K562 (cell line): Measurements from ENCODE around the gene MAP1LC3B. TPM values are rescaled to one million over a fixed set of nuclear protein-coding genes. Genes with fewer than 3 reads are reported as not detected.

Experiments used
- ATAC-seq: fragments of 200-7000 bp; cut with Tn5 transposase; 3 replicates; pipeline ENCODE4 v1.9.1; 2020; ENCODE audit warnings: moderate library complexity
- BruUV-seq: library from RNA; stranded (reverse); fragments of 400-500 nt; replicated peaks from 2 replicates; lab custom pipeline; 2021; lab: Mats Ljungman, UMichigan
- CTCF ChIA-PET: fragments of 300-600 bp; formaldehyde crosslinking; extraction: SDS; loops from one replicate; lab custom pipeline; 2021; ENCODE audit warnings: low intra/inter-chr PET ratio; lab: Yijun Ruan, JAX
- POLR2A ChIA-PET: fragments of 300-600, 350-650 bp; sonication (Branson Sonifier 250); formaldehyde crosslinking; extraction: SDS; loops from one replicate; lab custom pipeline; 2021; ENCODE audit warnings: antibody characterized with exemption, inconsistent platforms; lab: Yijun Ruan, JAX
- DNase-seq, 4 experiments: peaks; one replicate each; pipeline versions ENCODE4 v3.0.0 to v3.0.0-alpha.2; 2011 to 2018; ENCODE audit warnings: low spot score in 3 of 4, mixed read lengths in 3 of 4; ENCODE audit errors: extremely low read depth in 1 of 4
- FAIRE-seq: peaks from 2 replicates; lab custom pipeline; 2011; peaks lifted over from hg19 to GRCh38; lab: Jason Lieb, UNC
- H2AFZ ChIP-seq: 2 replicates; pipeline ENCODE4 v1.6.0; 2011; ENCODE audit warnings: low read depth, low read length, control low read depth, inconsistent platforms
- H3K27ac ChIP-seq: fragments of 200-600 bp; 3 replicates; pipeline ENCODE4 v1.8.0; 2011; ENCODE audit warnings: low read depth, mild to moderate bottlenecking, control low read depth, inconsistent platforms, low read length, moderate library complexity, mixed read lengths; ENCODE audit errors: extremely low read depth
- H3K27me3 ChIP-seq, 2 experiments: fragments of 300-600 bp in 1 of 2; 2 replicates in 1 of 2; 3 replicates in 1 of 2; pipeline versions ENCODE4 v1.6.0 to v1.8.0; 2011; ENCODE audit warnings: inconsistent platforms in 2 of 2, low read length in 2 of 2, mild to moderate bottlenecking in 1 of 2, mixed read lengths in 1 of 2, moderate library complexity in 1 of 2; ENCODE audit not compliant: control insufficient read depth in 2 of 2, insufficient read depth in 2 of 2
- H3K36me3 ChIP-seq: fragments of 300-600 bp; 3 replicates; pipeline ENCODE4 v1.8.0; 2011; ENCODE audit warnings: mild to moderate bottlenecking, low read length, inconsistent platforms; ENCODE audit not compliant: control insufficient read depth, insufficient read depth
- H3K4me1 ChIP-seq, 2 experiments: fragments of 200-600 bp in 1 of 2; replicated peaks in 1 of 2; 2 replicates in 1 of 2; 3 replicates in 1 of 2; pipeline versions ENCODE4 v1.5.1 to v1.8.0; 2011; ENCODE audit warnings: inconsistent platforms in 2 of 2, low read length in 2 of 2, mild to moderate bottlenecking in 1 of 2, mixed read lengths in 1 of 2, moderate library complexity in 1 of 2; ENCODE audit not compliant: control insufficient read depth in 2 of 2, insufficient read depth in 2 of 2
- H3K4me2 ChIP-seq: 2 replicates; pipeline ENCODE4 v1.6.1; 2011; ENCODE audit warnings: low read length, control low read depth, inconsistent platforms, mixed read lengths; ENCODE audit not compliant: insufficient read depth
- H3K4me3 ChIP-seq: fragments of 200-600 bp; sonication (generic), shearing (Covaris generic); 2 replicates; pipeline ENCODE4 v1.5.1; 2016; ENCODE audit warnings: control low read depth, inconsistent platforms
- H3K79me2 ChIP-seq: fragments of 200-600 bp; 3 replicates; pipeline ENCODE4 v1.8.0; 2011; ENCODE audit warnings: low read length, inconsistent platforms; ENCODE audit not compliant: control insufficient read depth, insufficient read depth
- H3K9ac ChIP-seq, 2 experiments: 2 replicates each; pipeline versions ENCODE4 v1.6.0 to v1.6.1; 2011; ENCODE audit warnings: low read depth in 2 of 2, low read length in 2 of 2, control low read depth in 1 of 2, inconsistent platforms in 1 of 2, mild to moderate bottlenecking in 1 of 2, mixed read lengths in 1 of 2; ENCODE audit not compliant: insufficient read depth in 1 of 2
- H3K9me1 ChIP-seq: one replicate; pipeline ENCODE4 v1.6.0; 2011; ENCODE audit warnings: inconsistent platforms, mild to moderate bottlenecking, low read length, moderate library complexity; ENCODE audit not compliant: control insufficient read depth, insufficient read depth
- H3K9me3 ChIP-seq: replicated peaks from 2 replicates; pipeline ENCODE4 v1.5.1; 2011; ENCODE audit warnings: low read depth, low read length, inconsistent platforms; ENCODE audit not compliant: control insufficient read depth, insufficient read depth
- H4K20me1 ChIP-seq: replicated peaks from 2 replicates; pipeline ENCODE4 v1.6.1; 2011; ENCODE audit warnings: low read length, inconsistent platforms, mixed read lengths; ENCODE audit not compliant: control insufficient read depth, insufficient read depth
- EZH2 ChIP-seq: IDR thresholded peaks from 2 replicates; pipeline ENCODE4 v1.6.1; 2012; ENCODE audit warnings: low read depth, mild to moderate bottlenecking, inconsistent platforms, low read length, borderline replicate concordance
- HCFC1 ChIP-seq: IDR thresholded peaks from 2 replicates; pipeline ENCODE4 v1.6.1; 2012; ENCODE audit warnings: low read depth, low read length, improper control_type of control experiment
- HMG20A ChIP-seq: fragments of 450-650 bp; formaldehyde crosslinking; conservative IDR thresholded peaks from 2 replicates; pipeline ENCODE4 v1.4.0; 2020; ENCODE audit warnings: mild to moderate bottlenecking, mixed read lengths
- NCOA4 ChIP-seq: fragments of 450-650 bp; IDR thresholded peaks from 2 replicates; pipeline ENCODE4 v1.6.1; 2018; ENCODE audit warnings: mild to moderate bottlenecking; ENCODE audit not compliant: partially characterized antibody
- SIN3A ChIP-seq, 2 experiments: fragments of 150-350 bp in 1 of 2; IDR thresholded peaks; 2 replicates each; pipeline ENCODE4 v1.6.1; 2011 to 2016; ENCODE audit warnings: borderline replicate concordance in 2 of 2, low read depth in 2 of 2, low read length in 2 of 2, mild to moderate bottlenecking in 2 of 2, moderate library complexity in 2 of 2; ENCODE audit not compliant: control insufficient read depth in 1 of 2
- ZNF354B ChIP-seq: fragments of 250-450 bp; sonication (Bioruptor Pico); IDR thresholded peaks from 2 replicates; pipeline ENCODE4 v1.4.0; 2020
- ZNF408 ChIP-seq: fragments of 250-450 bp; sonication (Bioruptor Pico); IDR thresholded peaks from 2 replicates; pipeline ENCODE4 v1.4.0; 2020; ENCODE audit warnings: low read depth, mild to moderate bottlenecking, moderate library complexity
- ZSCAN32 ChIP-seq: fragments of 450-650 bp; formaldehyde crosslinking; IDR thresholded peaks from 2 replicates; pipeline ENCODE4 v1.4.0; 2020; ENCODE audit warnings: mild to moderate bottlenecking, moderate library complexity
- WGBS: fragments of 100-300 bp; shearing (Covaris generic); methylation state at CpG from one replicate; pipeline ENCODE4 v1.1.6; 2016; ENCODE audit warnings: low coverage, mixed read lengths; ENCODE audit not compliant: insufficient coverage; ENCODE audit errors: missing lambda C conversion rate; 5-methylcytosine and 5-hydroxymethylcytosine counted together
- in situ Hi-C: fragments of 300-500 bp; cut with MboI; formaldehyde crosslinking; loops from 4 replicates; pipeline ENCODE4 v1.15.0; 2018; ENCODE audit warnings: inconsistent platforms, mixed read lengths
- intact Hi-C: fragments of 100-400 bp; cut with micrococcal nuclease; formaldehyde crosslinking; loops from 2 replicates; pipeline ENCODE4 v1.14.2; 2022
- polyA plus RNA-seq, 8 experiments: library from polyadenylated mRNA; depleted of rRNA in 4 of 8; stranded (reverse) in 5 of 8; unstranded in 3 of 8; fragments of >200 nt; fragmentation: Nextera tagmentation in 2 of 8; fragmentation: Illumina TruSeq in 1 of 8; extraction: Ambion mirVana in 2 of 8; extraction: Trizol in 1 of 8; gene quantifications; 2 replicates each; pipeline versions ENCODE4 v1.2.1 to v1.2.3, GENCODE V29; 2011 to 2014; ENCODE audit warnings: inconsistent platforms in 1 of 8, missing spikeins in 1 of 8
- total RNA-seq, 7 experiments: library from RNA; depleted of rRNA in 6 of 7; stranded (reverse); fragments of >200 nt in 6 of 7; fragmentation: Illumina TruSeq in 2 of 7; extraction: Trizol in 2 of 7; gene quantifications; 2 replicates each; pipeline versions ENCODE4 v1.2.1 to v1.2.3, GENCODE V29; 2011 to 2021; ENCODE audit warnings: low replicate concordance in 1 of 7
- TF ChIP-seq, protein P1 (sequence below): fragments of 250-450 bp; sonication (Bioruptor Pico); IDR thresholded peaks from 2 replicates; pipeline ENCODE4 v1.5.0; 2020; ENCODE audit warnings: mild to moderate bottlenecking
- TF ChIP-seq, protein P2 (sequence below): fragments of 250-450 bp; sonication (Bioruptor Pico); IDR thresholded peaks from 2 replicates; pipeline ENCODE4 v1.8.0; 2022; ENCODE audit warnings: moderate library complexity, mild to moderate bottlenecking, inconsistent platforms

MAP1LC3B gene
- total and polyA plus RNA-seq, 9 of the 15 experiments (the other 6 are each of a cell fraction or from before 2014, with no cell fraction given): 16.0 to 81.5 (median 36.7) TPM

DNA sequence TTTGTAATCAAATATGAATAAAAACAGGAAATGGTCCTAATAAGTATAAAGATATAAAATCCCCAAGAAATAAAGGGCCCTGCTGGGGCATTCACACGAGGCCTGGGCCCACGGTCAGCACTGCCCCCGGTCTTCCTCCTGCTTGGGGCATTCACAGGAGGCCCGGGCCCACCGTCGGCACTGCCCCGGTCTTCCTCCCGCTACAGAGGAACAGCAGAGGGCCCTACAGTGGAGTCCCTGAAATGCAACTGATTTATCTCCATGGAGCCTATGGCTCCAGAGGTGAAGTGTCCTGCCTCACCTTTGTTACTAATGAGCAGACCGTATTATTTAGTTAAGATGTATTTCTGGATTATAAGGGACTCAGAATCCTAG is 46.5 kb downstream of the MAP1LC3B start:
- FAIRE-seq (no peak), DNase-seq (no peak)
- 64% methylated on average over 9 of the region's 9 CpGs for WGBS
- Histone ChIP-seq H3K4me2 (no peak overlapping the region), H3K9me1 (no peaks in the 10 kb centered on the region), H3K4me3 (no peak overlapping the region), H3K9me3 (no peaks in the 10 kb centered on the region), H4K20me1 (peaks cover 8% of the 10 kb centered on the region; the same call in 1 of the 2 replicates), H3K27me3 (no peaks in the 10 kb centered on the region), H3K9ac (no peak overlapping the region), H2AFZ (no peak overlapping the region), H3K79me2 (no peaks in the 10 kb centered on the region)
- in situ Hi-C loops: no loop called here
- BruUV-seq: no TSS peak
- intact Hi-C loops: no loop called here
- TF ChIP-seq ZNF354B (CRISPR knock-in tag): no peak
- TF ChIP-seq, all 486 proteins: peak for 0
- Histone ChIP-seq H3K27ac (no peak overlapping the region), H3K4me1 (peaks cover 0 to 15% of the 10 kb centered on the region in 2 experiments; a peak in 1 of 5 replicates), H3K36me3 (no peaks in the 10 kb centered on the region)
- ATAC-seq: no peak
- CTCF ChIA-PET: no interaction called here
- POLR2A ChIA-PET: interaction anchor here (1.3 kb wide), 1 partner anchor 11 kb away, joined by 4 read pairs; no protein-coding TSS in a partner anchor

- in situ Hi-C loops: no loop called here
- Histone ChIP-seq H3K9me1 (no peaks in the 10 kb centered on the region), H2AFZ (no peak overlapping the region), H3K4me2 (no peak overlapping the region), H3K79me2 (no peaks in the 10 kb centered on the region), H3K4me3 (no peak overlapping the region), H4K20me1 (peaks cover 8% of the 10 kb centered on the region; the same call in 1 of the 2 replicates), H3K27me3 (no peaks in the 10 kb centered on the region), H3K9me3 (no peaks in the 10 kb centered on the region), H3K4me1 (peaks cover 0 to 15% of the 10 kb centered on the region in 2 experiments; a peak in 1 of 5 replicates), H3K9ac (no peak overlapping the region), H3K36me3 (no peaks in the 10 kb centered on the region), H3K27ac (no peak overlapping the region)
- CTCF ChIA-PET: no interaction called here
- no peak for FAIRE-seq
- intact Hi-C loops: no loop called here
- no peak for ATAC-seq
- BruUV-seq: no TSS peak
- 81% methylated on average over 10 of the region's 10 CpGs for WGBS
- POLR2A ChIA-PET: interaction anchor here (0.7 kb wide), 2 partner anchors 26 to 35 kb away, joined by 3 read pairs; no protein-coding TSS in a partner anchor
- DNase-seq: no peak
- no peak for TF ChIP-seq NCOA4
- TF ChIP-seq ZSCAN32 (CRISPR knock-in tag): no peak
- no peak for TF ChIP-seq HCFC1
- TF ChIP-seq EZH2: no peak
- no peak for TF ChIP-seq ZNF408
- no peak for TF ChIP-seq SIN3A (IDR thresholded peaks at IDR 0.05; ENCODE audit: borderline replicate concordance in 2 of 2, control insufficient read depth in 1 of 2, low read depth in 2 of 2, low read length in 2 of 2)
- no peak for TF ChIP-seq HMG20A (CRISPR knock-in tag)
- TF ChIP-seq, protein P1, sequence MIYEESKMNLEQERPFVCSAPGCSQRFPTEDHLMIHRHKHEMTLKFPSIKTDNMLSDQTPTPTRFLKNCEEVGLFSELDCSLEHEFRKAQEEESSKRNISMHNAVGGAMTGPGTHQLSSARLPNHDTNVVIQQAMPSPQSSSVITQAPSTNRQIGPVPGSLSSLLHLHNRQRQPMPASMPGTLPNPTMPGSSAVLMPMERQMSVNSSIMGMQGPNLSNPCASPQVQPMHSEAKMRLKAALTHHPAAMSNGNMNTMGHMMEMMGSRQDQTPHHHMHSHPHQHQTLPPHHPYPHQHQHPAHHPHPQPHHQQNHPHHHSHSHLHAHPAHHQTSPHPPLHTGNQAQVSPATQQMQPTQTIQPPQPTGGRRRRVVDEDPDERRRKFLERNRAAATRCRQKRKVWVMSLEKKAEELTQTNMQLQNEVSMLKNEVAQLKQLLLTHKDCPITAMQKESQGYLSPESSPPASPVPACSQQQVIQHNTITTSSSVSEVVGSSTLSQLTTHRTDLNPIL: no peak
- TF ChIP-seq, protein P2, sequence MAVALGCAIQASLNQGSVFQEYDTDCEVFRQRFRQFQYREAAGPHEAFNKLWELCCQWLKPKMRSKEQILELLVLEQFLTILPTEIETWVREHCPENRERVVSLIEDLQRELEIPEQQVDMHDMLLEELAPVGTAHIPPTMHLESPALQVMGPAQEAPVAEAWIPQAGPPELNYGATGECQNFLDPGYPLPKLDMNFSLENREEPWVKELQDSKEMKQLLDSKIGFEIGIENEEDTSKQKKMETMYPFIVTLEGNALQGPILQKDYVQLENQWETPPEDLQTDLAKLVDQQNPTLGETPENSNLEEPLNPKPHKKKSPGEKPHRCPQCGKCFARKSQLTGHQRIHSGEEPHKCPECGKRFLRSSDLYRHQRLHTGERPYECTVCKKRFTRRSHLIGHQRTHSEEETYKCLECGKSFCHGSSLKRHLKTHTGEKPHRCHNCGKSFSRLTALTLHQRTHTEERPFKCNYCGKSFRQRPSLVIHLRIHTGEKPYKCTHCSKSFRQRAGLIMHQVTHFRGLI (CRISPR knock-in tag): no peak
Observed at GRCh38 chr16:87439926-87440325, 47.8 kb downstream of the MAP1LC3B start.
